Inflammatory macrophage treated with lipopolysaccharide for 4 hours (primary cell): ENCODE results near the gene FOXF1.

ENCODE experiments used
- DNase-seq: peaks from one replicate; pipeline ENCODE4 v3.0.0-alpha.2; 2020

The FOXF1 gene

GRCh38 chr16:86492961-86493629 is 17.2 kb upstream of the FOXF1 start:
- DNase-seq, result no peak

GRCh38 chr16:86494039-86494564 is 16.2 kb upstream of the FOXF1 start:
- no peak for DNase-seq

GRCh38 chr16:86494565-86495356 is 15.6 kb upstream of the FOXF1 start:
- no peak for DNase-seq

GRCh38 chr16:86495357-86495701 is 15.0 kb upstream of the FOXF1 start:
- DNase-seq, result no peak

GRCh38 chr16:86495756-86496261 is 14.5 kb upstream of the FOXF1 start:
- no peak for DNase-seq

- no peak for DNase-seq
These were observed 13.9 kb upstream of the FOXF1 start for GRCh38 chr16:86496262-86496928.

GRCh38 chr16:86496929-86497461 is 13.3 kb upstream of the FOXF1 start:
- DNase-seq, result no peak

- DNase-seq, result no peak
These were observed 12.7 kb upstream of the FOXF1 start for GRCh38 chr16:86497551-86498021.

- no peak for DNase-seq
These were observed 12.1 kb upstream of the FOXF1 start for GRCh38 chr16:86498155-86498670.

GRCh38 chr16:86498671-86499439 is 11.5 kb upstream of the FOXF1 start:
- no peak for DNase-seq

- DNase-seq, result no peak
These were observed 10.9 kb upstream of the FOXF1 start for GRCh38 chr16:86499440-86499786.

GRCh38 chr16:86499889-86500707 is 10.2 kb upstream of the FOXF1 start:
- no peak for DNase-seq

- no peak for DNase-seq
These were observed 9.4 kb upstream of the FOXF1 start for GRCh38 chr16:86500708-86501510.

- DNase-seq, result no peak
These were observed 8.1 kb upstream of the FOXF1 start for GRCh38 chr16:86501989-86502855.

- no peak for DNase-seq
These were observed 7.2 kb upstream of the FOXF1 start for GRCh38 chr16:86502856-86503748.

- DNase-seq, result no peak
These were observed 6.5 kb upstream of the FOXF1 start for GRCh38 chr16:86503830-86504229.

GRCh38 chr16:86504315-86505184 is 5.8 kb upstream of the FOXF1 start:
- DNase-seq, result no peak
